ENCODE measurements around the gene EEA1. TPM values are rescaled to one million over a fixed set of nuclear protein-coding genes. Genes with fewer than 3 reads are reported as not detected.
"Not testable (repeated sequence)": the region's sequence is repeated elsewhere in the genome, so short reads cannot be mapped to it uniquely, and the experiment has no call there.

Gene EEA1
- total RNA-seq, 1 experiment from 2014 or later = 35.7 TPM

DNA sequence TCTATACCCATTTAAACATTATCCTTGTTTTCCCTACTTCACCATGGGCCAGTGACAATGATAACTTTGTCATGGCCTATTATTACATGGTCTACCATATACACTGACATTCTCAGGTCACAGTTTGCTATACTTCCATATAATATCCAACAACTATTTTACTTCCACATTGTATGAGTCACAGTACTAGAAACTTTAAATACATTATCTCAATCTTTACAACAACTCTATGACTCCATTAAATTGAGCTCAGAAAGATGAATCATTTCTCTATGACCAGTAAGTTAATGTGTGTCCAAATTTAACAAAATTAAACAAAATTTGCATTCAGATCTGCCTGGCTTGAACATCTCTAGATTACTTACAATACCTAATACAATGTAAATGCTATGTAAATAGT is 132.4 kb downstream of the EEA1 start:
- CTCF ChIA-PET = no interaction called here
- POLR2A ChIA-PET (ENCODE audit: low non-redundant PET) = no interaction called here
- no TSS peak for BruUV-seq (replicated peaks)
- DNase-seq (ENCODE audit: low spot score) = no peak
- intact Hi-C loops (cut with micrococcal nuclease; ENCODE audit: unreplicated experiment) = no loop called here
- Histone ChIP-seq H3K27me3 (replicated peaks; ENCODE audit: insufficient read depth, low read depth, low read length, poor library complexity) (no peaks in the 10 kb centered on the region), H3K36me3 (ENCODE audit: insufficient read depth, low read length, poor library complexity, severe bottlenecking) (peaks cover 20% of the 10 kb centered on the region), H3K4me3 (ENCODE audit: low read depth, low read length, poor library complexity, severe bottlenecking) (no peak overlapping the region), H3K9me3 (ENCODE audit: low read depth, low read length, poor library complexity, severe bottlenecking) (no peaks in the 10 kb centered on the region), H3K4me1 (ENCODE audit: insufficient read depth, low read length, poor library complexity, severe bottlenecking) (no peaks in the 10 kb centered on the region), H3K27ac (ENCODE audit: low read depth, low read length, poor library complexity, severe bottlenecking) (no peak overlapping the region)
- TF ChIP-seq EZH2 (IDR thresholded peaks at IDR 0.05; ENCODE audit: borderline replicate concordance, low read depth, low read length, poor library complexity, severe bottlenecking) = no peak
- TF ChIP-seq, protein P1, sequence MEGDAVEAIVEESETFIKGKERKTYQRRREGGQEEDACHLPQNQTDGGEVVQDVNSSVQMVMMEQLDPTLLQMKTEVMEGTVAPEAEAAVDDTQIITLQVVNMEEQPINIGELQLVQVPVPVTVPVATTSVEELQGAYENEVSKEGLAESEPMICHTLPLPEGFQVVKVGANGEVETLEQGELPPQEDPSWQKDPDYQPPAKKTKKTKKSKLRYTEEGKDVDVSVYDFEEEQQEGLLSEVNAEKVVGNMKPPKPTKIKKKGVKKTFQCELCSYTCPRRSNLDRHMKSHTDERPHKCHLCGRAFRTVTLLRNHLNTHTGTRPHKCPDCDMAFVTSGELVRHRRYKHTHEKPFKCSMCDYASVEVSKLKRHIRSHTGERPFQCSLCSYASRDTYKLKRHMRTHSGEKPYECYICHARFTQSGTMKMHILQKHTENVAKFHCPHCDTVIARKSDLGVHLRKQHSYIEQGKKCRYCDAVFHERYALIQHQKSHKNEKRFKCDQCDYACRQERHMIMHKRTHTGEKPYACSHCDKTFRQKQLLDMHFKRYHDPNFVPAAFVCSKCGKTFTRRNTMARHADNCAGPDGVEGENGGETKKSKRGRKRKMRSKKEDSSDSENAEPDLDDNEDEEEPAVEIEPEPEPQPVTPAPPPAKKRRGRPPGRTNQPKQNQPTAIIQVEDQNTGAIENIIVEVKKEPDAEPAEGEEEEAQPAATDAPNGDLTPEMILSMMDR (conservative IDR thresholded peaks at IDR 0.05; ENCODE audit: low read depth, low read length) = no peak

DNA sequence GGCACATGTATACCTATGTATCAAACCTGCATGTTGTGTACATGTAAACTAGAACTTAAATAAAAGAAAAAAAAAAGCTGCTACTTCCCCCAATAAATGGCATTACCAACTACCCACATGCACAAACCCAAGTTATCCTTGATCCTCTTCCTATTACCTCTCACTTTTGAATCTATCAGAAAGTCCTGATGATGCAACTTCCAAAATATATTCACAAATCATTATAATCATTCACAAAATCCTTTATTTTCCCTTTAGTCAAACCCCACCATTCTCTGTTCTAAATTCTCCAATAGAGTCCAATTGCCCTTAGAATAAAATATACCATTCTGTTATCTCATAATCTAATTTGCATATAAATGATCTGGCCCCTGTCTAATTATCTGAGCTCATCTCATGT is 134.3 kb downstream of the EEA1 start:
- BruUV-seq (replicated peaks) = no TSS peak
- Histone ChIP-seq H3K4me3 (ENCODE audit: low read depth, low read length, poor library complexity, severe bottlenecking) (no peak overlapping the region), H3K27me3 (replicated peaks; ENCODE audit: insufficient read depth, low read depth, low read length, poor library complexity) (no peaks in the 10 kb centered on the region), H3K27ac (ENCODE audit: low read depth, low read length, poor library complexity, severe bottlenecking) (no peak overlapping the region), H3K9me3 (ENCODE audit: low read depth, low read length, poor library complexity, severe bottlenecking) (no peaks in the 10 kb centered on the region), H3K36me3 (ENCODE audit: insufficient read depth, low read length, poor library complexity, severe bottlenecking) (peaks cover 16% of the 10 kb centered on the region), H3K4me1 (ENCODE audit: insufficient read depth, low read length, poor library complexity, severe bottlenecking) (no peaks in the 10 kb centered on the region)
- ChIA-PET POLR2A (ENCODE audit: low non-redundant PET) (interaction anchor here (0.7 kb wide), 1 partner anchor 1585 kb away, joined by 3 read pairs; no protein-coding TSS in a partner anchor), CTCF (no interaction called here)
- TF ChIP-seq EZH2 (IDR thresholded peaks at IDR 0.05; ENCODE audit: borderline replicate concordance, low read depth, low read length, poor library complexity, severe bottlenecking) = no peak
- TF ChIP-seq, protein P1 (conservative IDR thresholded peaks at IDR 0.05; ENCODE audit: low read depth, low read length) = no peak
- intact Hi-C loops (cut with micrococcal nuclease; ENCODE audit: unreplicated experiment) = no loop called here
- no peak for DNase-seq (ENCODE audit: low spot score)

DNA sequence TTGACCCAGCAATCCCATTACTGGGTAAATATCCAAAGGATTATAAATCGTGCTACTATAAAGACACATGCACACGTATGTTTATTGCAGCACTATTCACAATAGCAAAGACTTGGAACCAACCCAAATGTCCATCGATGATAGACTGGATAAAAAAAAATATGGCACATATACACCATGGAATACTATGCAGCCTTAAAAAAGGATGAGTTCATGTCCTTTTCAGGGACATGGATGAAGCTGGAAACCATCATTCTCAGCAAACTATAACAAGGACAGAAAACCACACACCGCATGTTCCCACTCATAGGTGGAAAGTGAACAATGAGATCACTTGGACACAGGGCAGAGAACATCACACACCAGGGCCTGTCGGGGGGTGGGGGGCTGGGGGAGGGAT is 134.7 kb downstream of the EEA1 start:
- H3K4me3 ChIP-seq (ENCODE audit: low read depth, low read length, poor library complexity, severe bottlenecking); CTCF ChIA-PET: not testable (repeated sequence)

DNA sequence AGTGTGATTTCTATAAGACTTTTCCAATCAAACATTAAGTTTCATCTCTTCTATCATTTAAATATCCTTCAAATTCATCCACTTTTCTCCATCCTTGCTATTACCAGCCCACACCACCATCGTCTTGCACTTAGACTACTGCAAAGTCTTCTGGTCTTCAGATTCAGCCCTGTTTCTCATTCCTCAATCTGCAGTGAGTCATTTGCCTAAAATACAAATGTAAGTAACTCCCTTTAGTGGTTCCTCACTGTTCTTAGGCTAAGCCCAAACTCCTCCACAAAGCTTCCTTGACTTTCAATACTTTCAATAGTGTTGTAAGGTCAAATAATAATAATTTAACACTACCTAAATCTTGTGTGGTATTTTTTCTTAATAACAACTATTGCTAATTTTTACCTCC is 143.1 kb downstream of the EEA1 start:
- Histone ChIP-seq H3K27ac (ENCODE audit: low read depth, low read length, poor library complexity, severe bottlenecking) (no peak overlapping the region), H3K4me3 (ENCODE audit: low read depth, low read length, poor library complexity, severe bottlenecking) (no peak overlapping the region), H3K27me3 (replicated peaks; ENCODE audit: insufficient read depth, low read depth, low read length, poor library complexity) (no peaks in the 10 kb centered on the region), H3K4me1 (ENCODE audit: insufficient read depth, low read length, poor library complexity, severe bottlenecking) (no peaks in the 10 kb centered on the region), H3K36me3 (ENCODE audit: insufficient read depth, low read length, poor library complexity, severe bottlenecking) (peaks cover 8% of the 10 kb centered on the region), H3K9me3 (ENCODE audit: low read depth, low read length, poor library complexity, severe bottlenecking) (no peaks in the 10 kb centered on the region)
- DNase-seq (ENCODE audit: low spot score) = no peak
- TF ChIP-seq, protein P1 (conservative IDR thresholded peaks at IDR 0.05; ENCODE audit: low read depth, low read length) = no peak
- no peak for TF ChIP-seq EZH2 (IDR thresholded peaks at IDR 0.05; ENCODE audit: borderline replicate concordance, low read depth, low read length, poor library complexity, severe bottlenecking)
- BruUV-seq (replicated peaks) = no TSS peak
- intact Hi-C loops (cut with micrococcal nuclease; ENCODE audit: unreplicated experiment) = loop anchor here (5.0 kb wide), 4 partner anchors 141 to 1316 kb away; partner anchors contain the start of gene EEA1
- POLR2A ChIA-PET (ENCODE audit: low non-redundant PET) = no interaction called here
- CTCF ChIA-PET = interaction anchor here (0.6 to 1.1 kb wide), 3 partner anchors 141 to 1316 kb away, joined by 3 to 6 read pairs (median 3); no protein-coding TSS in a partner anchor

More for the DNA sequence above, 134.7 kb downstream of the EEA1 start:
- intact Hi-C loops (cut with micrococcal nuclease; ENCODE audit: unreplicated experiment); POLR2A ChIA-PET (ENCODE audit: low non-redundant PET); H3K27ac ChIP-seq (ENCODE audit: low read depth, low read length, poor library complexity, severe bottlenecking); DNase-seq (ENCODE audit: low spot score); H3K27me3 ChIP-seq (replicated peaks; ENCODE audit: insufficient read depth, low read depth, low read length, poor library complexity); H3K4me1 ChIP-seq (ENCODE audit: insufficient read depth, low read length, poor library complexity, severe bottlenecking); BruUV-seq (replicated peaks); H3K9me3 ChIP-seq (ENCODE audit: low read depth, low read length, poor library complexity, severe bottlenecking): not testable (repeated sequence)
- peaks cover 16% of the 10 kb centered on the region for H3K36me3 ChIP-seq (ENCODE audit: insufficient read depth, low read length, poor library complexity, severe bottlenecking)

Data from A673 (cell line).